HG03521 (cell line): Measurements from ENCODE around the gene BAZ2B.

ENCODE experiments used
- ATAC-seq: cut with Tn5 transposase; IDR thresholded peaks from one replicate; pipeline ENCODE4 v1.9.1; 2021; ENCODE audit warnings: mild to moderate bottlenecking, moderate library complexity; ENCODE audit not compliant: unreplicated experiment

The BAZ2B gene

DNA sequence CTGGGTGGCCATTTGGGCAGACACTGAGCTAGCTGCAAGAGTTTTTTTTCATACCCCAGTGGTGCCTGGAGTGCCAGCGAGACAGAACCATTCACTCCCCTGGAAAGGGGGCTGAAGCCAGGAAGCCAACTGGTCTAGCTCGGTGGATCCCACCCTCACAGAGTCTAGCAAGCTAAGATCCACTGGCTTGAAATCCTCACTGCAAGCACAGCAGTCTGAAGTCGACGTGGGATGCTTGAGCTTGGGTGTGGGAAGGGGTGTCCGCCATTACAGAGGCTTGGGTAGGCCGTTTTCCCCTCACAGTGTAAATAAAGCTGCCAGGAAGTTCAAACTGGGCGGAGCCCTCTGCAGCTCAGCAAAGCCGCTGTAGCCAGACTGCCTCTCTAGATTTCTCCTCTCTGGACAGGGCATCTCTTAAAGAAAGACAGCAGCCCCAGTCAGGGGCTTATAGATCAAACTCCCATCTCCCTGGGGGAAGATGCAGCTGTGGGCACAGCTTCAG is 260.2 kb downstream of the BAZ2B start:
- ATAC-seq: no peak

GRCh38 chr2:159351977-159352376 is 264.4 kb downstream of the BAZ2B start:
- no peak for ATAC-seq

- ATAC-seq: no peak
Observed at GRCh38 chr2:159349674-159350299, 266.6 kb downstream of the BAZ2B start.

DNA sequence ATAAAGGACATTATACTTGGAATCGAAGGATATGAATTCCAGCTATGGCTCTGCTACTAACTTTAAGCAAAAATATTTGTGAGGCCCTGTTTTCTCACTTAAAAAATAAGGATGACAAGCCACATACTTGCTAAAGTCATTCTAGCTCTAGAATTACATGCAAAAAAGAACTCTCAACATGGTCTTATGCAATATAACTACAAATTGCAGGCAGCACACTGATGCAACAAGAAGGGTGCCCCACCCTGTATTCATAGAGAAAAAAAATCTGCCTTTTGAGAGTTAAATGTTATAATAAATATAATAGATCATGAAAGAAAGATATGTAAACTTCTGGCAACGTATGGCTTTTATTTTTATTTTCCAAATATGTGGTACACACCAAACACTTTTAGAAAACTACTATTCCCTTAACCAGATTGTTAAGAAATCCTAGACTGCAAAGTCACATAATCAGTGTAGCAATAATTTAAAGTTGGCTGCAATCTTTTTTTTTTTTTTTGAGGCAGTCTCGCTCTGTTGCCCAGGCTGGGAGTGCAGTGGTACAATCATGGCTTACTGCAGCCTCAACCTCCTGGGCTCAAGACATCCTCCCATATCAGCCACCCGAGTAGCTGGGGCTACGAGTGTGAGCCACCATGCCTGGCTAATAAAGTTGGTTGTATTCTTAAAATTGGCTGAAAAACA is 289.6 kb downstream of the BAZ2B start:
- no peak for ATAC-seq

DNA sequence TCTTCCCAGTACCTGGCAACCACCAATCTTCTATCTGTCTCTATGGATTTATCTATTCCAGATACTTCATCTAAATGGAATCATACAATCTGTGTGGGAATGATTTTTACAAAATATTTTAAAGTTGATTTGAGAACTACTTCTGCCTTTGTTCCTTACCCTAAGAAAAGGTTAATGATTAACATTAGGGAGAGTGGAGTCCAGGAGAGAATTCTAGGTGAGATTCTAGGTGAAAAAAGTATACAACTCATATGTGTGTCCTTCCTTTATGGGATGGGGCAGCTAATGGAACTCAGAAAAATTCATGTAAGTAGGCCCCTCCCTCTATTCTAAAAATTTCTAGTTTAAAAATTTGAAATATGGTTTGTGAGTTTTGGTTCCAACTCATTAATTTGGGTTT is 293.9 kb downstream of the BAZ2B start:
- ATAC-seq: no peak

- no peak for ATAC-seq
Observed at GRCh38 chr2:159317392-159318088, 298.8 kb downstream of the BAZ2B start.

GRCh38 chr2:159307942-159308341 is 308.4 kb downstream of the BAZ2B start:
- no peak for ATAC-seq

- ATAC-seq: no peak
Observed at GRCh38 chr2:159300586-159300985, 315.8 kb downstream of the BAZ2B start.

- ATAC-seq: no peak
Observed at GRCh38 chr2:159298967-159299366, 317.4 kb downstream of the BAZ2B start.

- ATAC-seq: no peak
Observed at GRCh38 chr2:159297042-159297707, 319.2 kb downstream of the BAZ2B start.

DNA sequence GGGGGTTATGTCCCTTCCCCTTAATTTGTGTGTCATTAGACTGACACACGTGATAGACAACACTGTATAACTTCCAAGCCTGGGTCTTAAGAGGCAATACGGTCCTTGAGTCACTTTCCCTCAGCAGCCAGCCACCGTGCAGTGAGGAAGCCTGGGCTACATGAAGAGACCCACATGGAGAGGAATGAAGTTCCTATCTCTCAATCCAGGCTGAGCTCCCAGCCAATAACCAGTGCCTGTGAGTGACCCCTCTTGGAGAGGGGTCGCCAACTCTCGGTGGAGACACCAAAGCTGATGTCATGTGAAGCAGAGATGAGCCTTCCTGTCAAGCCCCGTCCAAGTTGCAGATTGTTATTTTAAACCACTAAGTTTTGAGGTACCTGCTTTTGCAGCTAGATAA is 324.2 kb downstream of the BAZ2B start:
- no peak for ATAC-seq

GRCh38 chr2:159290289-159290907 is 325.9 kb downstream of the BAZ2B start:
- ATAC-seq: no peak

- no peak for ATAC-seq
Observed at GRCh38 chr2:159287733-159288132, 328.6 kb downstream of the BAZ2B start.

DNA sequence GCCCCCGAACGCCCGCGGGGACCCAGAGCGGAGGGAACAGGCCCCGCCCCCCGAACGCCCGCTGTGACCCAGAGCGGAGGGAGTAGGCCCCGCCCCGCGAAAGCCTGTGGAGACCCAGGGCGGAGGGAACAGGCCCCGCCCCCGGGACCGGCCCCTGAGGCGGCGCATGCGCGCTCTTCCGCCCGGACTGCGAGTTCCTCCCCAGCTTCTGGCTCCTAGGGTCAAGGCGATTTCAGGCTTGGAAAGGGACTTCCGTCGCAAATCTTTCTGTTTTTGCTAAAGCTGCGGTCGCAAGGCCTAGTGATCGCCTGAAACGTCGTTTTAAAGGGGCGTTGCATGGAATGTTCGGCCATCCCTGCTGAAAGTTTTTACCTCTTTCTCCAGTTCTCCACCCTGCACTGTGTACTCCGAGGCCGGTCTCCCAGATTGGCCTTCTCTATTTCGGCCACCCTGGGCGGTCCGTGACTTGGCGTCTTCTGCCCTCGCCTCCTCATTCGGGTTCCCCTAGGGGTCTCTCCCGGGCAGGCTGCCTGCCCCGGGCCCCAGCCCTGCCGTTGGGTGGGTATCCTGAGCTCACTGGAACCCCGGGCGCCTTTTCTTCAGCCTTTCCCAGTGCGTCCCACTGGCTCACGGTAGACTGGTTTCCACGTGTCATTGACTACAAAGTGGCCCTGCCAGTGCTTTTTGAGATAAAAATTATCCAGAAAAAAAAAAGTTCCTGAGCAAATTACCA is 329.5 kb downstream of the BAZ2B start:
- ATAC-seq: peak; percentile 93

GRCh38 chr2:159285929-159286708 is 330.2 kb downstream of the BAZ2B start, which contains the start of gene WDSUB1:
Gene WDSUB1, minus strand, starts transcription at chr2:159286703. Its CDS starts 3,634 bp downstream, at chr2:159283069.
- no peak for ATAC-seq

DNA sequence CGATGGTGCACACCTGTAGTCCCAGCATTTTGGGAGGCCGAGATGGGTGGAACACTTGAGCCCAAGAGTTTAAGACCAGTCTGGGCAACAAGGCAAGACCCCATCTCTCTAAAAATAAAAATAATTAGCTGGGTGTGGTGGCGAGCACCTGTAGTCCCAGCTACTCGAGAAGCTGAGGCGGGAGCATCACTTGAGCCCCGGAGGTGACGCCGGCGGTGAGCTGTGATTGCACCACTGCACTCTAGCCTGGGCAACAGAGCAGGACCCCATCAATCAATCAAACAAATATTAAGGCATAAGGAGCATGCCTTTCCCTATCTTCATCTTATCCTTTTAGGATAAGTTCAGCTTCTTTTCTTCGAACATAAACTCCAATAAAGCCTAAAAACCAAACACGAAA is 330.9 kb downstream of the BAZ2B start:
- ATAC-seq: no peak

DNA sequence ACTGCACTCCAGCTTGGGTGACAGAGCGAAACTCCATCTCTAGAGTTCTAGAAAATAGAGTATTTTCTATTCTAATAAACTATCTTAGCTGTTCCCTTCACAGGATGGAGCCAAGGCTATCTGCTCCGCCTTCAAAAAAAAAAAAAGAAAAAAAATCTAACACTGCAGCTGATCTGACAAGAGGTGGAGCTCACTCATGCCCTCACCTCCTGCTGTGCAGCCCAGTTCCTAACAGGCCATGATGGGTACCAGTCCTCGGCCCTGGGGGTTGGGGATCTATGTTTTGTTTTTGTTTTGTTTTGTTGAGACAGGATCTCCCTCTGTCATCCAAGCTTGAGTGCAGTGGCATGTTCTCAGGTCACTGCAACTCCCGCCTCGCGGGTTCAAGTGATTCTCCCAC is 332.8 kb downstream of the BAZ2B start:
- ATAC-seq: no peak

GRCh38 chr2:159281002-159281401 is 335.3 kb downstream of the BAZ2B start:
- no peak for ATAC-seq

GRCh38 chr2:159279700-159280099 is 336.6 kb downstream of the BAZ2B start:
- no peak for ATAC-seq
